Ammon's horn (tissue), 1 donor: Measurements from ENCODE around the gene C1QL1.
A peak's percentile ranks its signal among the peaks of the same experiment; 100 is the strongest.

ENCODE experiments used
- DNase-seq: peaks from one replicate; pipeline ENCODE4 v3.0.0-alpha.2; 2016; ENCODE audit warnings: low spot score

Gene C1QL1

DNA sequence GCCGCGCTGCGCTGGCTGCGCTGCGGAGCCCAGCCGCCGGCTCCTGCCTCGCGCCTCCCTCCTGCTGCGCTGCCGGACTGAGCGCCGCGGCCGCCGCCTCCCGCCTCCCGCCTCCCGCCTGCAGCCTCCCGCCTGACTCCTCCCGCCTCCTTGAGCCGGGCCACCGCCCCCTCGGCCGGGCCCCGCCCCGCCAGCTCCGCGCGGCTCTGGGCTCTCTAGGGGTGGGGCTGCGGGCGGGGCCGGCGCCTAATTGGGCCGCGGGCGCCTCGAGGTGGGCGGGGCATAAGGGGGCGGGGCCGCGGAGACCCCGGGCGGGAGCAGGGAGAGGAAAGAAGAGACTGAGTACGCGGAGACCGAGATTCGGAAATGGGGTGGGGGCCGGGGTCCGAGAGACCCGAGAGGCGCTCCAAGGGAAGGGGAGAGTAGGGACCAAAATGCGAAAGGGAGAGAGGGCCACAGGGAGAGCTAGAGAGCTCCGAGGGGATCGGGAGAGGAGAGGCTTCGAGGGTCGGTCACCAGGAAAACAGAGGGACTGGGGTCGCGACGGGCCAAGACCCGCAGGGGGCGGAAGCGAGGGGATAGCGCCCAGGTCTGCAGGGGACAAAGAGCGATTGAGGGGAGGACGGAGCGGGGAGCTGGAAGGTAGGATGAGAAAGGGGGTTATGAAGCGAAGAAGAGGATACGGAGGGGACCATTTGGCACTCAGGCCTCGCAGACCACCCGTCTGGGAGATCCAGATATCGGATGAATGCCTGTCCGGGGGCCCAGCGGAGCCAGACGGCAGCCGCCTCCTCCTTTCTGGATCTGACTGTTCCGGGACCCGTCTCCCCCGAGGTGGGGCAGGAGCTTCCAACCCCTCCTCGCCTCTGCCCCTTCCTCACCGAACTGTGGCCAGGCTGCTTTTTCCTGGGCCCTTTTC, at the start of gene C1QL1:
Gene C1QL1, minus strand, starts transcription at position 79 of the 919 bp plus-strand sequence. CDS start 255 bp downstream, outside the sequence.
- peak; percentile 88 for DNase-seq

DNA sequence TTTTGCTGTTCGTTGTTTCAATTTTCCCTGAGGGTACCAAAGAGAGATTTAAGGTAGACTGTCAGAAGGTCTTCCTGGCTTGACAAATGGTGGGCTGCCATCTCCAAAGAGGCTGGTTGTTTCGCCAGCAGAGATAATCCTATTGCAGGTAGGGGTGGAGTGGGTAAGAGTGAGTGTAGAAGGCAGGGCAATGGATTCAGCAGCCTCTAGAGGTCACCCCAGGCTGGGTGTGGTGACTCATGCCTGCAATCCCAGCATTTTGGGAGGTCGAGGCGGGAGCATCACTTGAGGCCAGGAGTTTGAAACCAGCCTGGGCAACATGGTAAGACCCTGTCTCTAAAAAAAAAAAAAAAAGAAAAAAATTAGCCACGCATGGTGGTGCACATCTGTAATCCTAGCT, 48.7 kb upstream of the C1QL1 start:
- DNase-seq, result no peak

DNA sequence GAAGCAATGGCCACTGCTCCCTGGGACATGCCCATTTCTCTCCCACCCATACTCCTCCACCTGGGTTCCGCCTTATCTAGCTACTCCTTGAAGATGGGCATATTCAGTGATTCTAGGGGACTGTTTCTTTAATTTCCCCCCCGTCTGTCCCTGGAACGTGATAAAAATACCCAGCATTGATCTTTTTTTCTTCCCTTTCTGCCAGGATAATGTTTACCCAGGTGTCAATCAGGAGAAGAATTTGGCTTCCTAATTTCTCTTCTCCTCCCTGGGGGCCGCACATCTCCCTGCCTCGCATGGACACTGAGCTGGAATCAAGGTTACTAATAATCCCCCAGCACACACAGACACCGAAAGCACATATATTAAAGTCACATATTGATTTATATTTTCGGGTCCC, 48.1 kb upstream of the C1QL1 start:
- no peak for DNase-seq

DNA sequence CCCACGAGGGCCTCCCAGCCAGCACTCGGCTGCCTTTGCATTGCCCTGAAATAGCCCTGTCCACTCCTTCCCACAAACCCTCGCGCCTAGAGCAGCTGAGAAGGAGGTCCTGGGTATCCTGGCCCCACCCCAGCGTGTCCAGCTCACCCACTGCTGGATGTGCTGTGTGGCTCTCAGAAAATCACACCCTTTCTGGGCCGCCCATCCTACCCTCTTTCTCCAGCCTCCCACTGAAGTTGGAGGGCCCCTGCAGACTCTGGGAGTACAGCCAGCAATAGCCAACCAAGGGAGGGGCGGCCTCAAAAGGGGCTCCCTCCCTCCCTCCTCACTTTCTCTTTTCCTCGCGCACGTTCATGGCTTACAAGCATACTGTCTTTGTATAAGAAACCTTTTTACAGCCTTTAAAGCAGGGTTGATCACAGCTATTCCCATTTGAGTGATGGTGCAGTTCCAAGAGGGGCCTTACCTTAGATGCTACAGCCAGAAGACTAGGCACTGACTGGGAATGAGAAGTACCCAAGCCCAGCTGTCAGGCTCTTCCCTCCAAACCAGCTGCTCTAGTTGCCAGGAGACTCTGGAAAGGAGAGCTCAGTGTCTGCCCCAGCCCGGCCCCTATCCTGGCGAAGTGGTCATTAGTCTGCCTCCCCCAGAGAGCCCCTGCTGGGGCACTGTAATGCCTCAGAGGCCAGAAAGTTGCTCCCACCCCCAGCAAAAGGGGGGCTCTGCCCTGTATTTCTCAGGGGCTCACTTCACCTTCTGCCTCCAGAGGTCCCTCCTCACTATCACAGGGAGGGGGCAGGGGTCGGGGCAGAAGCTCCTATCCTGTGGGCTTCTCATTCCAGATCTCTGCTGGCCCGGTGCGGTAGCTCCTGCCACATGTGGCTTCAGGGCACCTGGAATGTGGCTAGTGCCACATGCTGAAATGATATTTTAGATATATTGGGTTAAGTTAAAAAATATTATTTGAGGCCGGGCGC, 45.2 kb upstream of the C1QL1 start:
- peak; percentile 21 for DNase-seq

DNA sequence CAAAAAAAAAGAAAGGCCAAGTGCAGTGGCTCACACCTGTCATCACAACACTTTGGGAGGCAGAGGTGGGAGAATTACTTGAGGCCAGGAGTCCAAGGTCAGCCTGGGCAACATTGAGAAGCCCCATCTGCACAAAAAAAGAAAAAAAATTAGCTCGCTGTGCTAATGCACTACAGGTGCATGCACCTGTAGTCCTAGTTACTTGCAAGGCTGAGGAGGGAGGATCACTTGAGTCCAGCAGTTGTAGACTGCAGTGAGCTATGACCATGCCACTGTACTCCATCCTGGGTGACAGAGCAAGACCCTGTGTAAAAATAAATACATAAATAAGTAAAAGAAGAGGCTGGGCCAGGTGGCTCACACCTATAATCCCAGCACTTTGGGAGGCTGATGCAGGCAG, 43.7 kb upstream of the C1QL1 start:
- DNase-seq, result no peak

DNA sequence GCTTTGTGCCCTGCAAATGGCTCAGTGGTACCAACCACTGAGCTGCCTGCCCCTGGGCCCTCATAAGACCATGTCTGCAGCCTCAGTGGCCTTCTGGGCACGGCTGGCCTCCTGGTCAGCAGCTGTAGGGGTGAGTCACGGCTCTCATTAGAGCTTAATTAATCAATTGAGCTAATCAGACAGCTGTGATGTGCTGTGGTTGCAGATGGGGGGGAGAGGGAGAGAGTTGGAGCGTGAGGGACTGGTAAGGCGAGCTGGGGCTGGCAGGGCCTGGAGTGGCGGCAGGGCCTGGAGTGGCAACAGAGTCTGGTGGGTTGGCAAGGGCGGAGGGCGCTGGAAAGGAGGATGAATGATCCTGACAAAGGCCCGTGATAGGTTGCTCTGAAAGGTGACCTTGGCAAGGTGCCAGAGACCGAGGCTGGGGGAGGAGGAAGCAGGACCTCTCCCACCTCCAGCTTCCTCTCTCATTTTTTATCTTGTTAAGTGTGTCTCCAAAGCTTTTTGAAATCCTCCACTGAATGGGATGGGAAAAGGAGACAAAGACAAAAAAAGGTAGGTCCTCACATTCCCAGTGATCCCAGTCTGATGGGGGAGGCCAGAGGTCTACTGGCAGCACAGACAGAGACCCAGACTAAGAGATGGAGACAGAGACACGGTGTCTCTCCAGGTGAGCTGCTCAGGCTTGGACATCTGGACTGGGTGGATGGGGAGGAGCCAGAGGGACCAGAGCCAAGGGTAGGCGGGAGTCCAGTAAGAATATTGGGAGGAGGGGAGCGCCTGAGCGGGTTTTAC, 41.8 kb upstream of the C1QL1 start:
- DNase-seq, result no peak

DNA sequence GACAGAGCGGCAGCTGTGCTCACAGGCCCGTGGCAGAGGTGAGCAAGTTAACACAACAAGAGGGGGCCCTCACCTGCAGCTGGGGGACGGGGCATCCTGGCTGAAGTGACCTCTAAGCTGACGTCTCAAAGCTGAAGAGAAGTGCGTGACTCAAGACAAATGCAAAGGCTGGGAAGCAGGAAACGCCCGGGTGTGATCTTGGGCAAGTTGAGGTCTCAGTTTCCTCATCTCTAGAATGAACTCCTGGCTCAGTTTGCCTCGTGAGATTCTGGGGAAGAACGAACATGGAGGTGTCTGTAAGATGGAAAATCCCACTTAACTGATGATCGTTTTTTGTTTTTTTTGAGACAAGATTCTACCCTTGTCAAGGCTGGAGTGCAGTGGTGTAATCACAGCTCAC, 40.1 kb upstream of the C1QL1 start:
- no peak for DNase-seq

DNA sequence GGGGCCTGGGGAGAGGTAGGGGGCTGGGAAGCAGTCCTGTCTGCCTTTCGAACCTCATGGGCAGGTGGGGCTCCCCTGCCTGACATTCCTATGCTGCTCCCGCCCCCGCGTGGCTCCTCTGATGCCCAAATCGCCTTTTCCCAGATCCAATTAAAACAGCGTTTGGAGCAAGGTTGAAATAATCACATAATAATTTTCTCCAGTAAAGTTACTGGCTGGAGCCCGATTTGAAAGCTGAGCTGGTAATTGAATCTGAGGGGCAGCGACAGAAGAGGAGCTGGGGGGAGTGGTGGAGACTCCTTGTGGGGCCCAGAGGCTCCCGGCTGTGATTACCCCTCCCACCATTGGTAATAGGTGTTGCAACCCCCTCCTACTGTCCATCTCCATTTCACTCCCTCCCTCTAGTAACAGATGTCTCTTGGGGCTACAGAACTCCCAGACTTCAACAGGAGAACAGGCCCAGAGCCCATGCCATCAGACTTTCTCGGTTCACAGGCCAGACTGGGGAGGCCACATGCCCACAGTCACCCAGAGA, 38.9 kb upstream of the C1QL1 start:
- DNase-seq, result no peak

DNA sequence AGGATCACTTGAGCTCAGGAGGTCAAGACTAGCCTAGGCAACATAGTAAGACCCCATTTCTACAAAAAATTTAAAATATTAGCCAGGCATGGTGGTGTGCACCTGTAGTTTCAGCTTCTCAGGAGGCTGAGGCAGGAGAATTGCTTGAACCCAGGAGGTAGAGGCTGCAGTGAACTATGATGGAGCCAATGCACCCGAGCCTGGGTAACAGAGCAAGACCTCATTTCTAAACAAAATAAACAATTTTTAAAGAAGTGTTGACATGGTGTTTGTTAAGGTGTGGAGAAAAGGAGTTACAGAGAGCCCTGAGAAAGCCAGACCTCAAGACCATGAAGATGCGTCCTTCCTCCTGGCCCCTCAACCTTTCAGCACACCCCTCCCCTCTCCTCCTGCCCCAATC, 37.6 kb upstream of the C1QL1 start:
- DNase-seq, result no peak

DNA sequence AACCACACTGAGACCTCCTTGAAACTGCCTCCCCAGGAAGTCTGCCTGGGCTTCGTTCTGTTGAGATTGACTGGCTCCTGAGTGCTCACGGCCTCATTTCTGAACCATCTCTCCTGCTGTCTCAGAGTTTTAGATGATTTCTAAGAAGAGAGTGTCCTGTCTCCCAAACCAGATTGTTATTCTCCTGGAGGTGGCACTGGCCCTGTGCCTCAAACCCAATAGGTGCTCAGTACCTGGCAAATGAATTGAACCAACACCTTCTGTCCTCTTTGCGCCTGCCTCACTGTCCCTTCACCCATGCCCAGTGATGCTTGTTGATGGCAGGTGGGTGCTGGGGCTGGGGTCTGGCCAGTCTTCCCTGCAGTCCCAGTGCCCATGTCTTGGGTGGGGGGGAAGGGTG, 36.3 kb upstream of the C1QL1 start:
- no peak for DNase-seq

DNA sequence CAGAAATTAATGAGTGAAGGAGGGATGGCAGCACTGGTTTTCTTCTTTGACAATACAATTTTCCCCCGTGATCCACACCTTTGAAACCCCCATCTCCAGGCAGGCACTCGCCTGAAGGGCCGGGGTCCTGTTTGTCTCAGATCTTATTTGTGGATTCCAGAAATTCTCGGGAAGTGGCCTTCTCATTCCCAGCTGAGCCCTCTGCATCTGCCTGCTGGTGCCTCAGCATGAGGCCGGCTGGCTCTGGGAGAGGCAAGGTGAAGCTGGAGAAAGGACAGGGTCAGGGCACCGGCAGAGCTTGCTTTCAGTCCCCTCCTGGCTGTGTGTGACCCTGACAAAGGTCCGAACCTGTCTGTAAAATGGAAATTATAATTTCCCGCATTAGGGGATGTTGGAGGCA, 35.8 kb upstream of the C1QL1 start:
- no peak for DNase-seq

DNA sequence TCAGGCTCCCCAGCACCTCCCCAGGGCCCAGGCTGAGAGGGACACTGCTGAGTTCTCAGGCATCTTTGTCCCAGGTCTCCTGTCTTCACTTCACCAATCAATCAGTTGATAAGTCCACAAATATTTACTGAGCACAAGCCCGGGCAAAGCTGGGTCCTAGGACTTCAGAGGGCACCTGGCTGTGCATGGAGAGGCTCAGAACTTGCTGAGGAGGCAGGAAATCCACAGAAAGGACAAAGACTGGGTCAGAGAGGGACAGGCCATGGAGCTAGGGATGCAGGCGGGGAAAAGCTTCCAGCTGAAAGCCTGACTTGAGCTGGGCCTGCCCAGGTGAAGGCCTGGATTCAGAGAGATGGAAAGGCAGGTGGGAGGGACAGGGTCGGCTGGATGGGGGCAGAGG, 33.2 kb upstream of the C1QL1 start:
- DNase-seq, result no peak

DNA sequence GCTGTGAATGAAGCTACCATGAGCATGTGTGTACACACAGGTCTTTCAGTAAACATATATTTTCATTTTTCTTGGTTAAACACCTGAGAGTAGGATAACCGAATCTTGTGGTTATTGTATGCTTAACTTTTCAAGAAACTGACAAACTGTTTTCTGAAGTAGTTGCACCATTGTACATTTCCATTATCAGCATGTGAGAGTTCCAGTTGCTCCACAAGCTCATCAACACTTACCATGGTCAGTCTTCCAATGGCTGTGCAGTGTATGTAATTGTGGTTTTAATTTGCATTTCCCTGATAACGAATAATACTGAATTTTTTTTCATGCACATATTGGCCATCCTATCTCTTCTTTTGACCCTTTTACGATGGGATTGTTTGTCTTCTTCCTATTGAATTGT, 31.3 kb upstream of the C1QL1 start:
- DNase-seq, result no peak

DNA sequence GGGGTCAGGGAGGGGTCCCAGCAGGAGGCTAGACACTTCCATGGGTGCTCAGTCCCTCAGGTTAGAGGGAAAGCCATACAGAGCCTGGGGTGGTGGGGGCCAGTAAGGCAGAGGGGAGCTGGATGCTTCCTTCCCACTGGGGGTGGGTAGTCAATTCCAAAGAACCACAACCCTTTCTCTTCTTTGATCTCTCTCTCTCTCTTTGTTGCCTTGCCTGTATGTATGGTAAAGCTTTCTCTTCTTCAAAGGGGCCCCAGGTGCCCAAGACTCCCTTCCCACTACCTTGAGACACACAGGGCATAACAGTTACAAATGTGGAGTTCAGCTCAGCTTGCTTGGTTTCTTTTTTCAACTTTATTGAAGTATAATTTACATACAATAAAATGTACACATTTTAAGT, 30.5 kb upstream of the C1QL1 start:
- DNase-seq, result no peak

DNA sequence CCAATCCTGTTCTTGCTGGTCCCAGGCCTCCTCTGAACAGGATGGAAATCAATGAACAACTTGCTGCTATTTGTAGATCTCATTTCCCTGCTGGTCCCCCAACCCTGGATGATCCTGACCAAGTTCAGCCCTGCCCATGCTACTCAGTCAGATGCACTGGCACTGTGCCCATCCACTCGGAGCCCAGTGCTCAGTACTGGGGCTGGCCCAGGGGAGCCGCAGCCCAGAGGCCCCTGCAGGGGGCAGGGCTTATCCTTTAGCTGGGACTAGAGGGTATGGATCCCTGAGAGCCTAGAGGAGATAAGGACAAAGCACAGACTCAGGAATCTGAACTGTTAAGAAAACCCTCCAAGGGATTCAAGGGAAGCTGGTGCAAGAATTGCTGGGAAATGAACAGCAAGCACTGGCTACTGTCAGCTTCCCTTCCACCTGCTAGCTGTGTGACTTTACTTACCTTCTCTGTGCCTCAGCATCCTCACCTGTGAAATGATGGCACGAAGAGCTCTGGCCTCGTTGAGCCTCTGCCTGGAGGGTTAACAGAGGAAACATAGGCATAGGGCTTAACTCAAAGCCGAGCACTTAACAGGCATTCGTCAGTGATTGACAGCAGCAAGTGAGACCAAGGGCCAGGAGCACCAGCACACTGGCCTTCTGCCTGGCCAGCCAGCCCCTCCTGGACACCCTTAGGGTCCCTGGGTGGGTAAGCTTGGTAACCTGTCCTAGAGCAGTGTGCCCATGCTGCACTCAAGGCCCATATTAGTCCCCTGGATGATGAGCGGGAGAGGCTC, 29.8 kb upstream of the C1QL1 start:
- no peak for DNase-seq

DNA sequence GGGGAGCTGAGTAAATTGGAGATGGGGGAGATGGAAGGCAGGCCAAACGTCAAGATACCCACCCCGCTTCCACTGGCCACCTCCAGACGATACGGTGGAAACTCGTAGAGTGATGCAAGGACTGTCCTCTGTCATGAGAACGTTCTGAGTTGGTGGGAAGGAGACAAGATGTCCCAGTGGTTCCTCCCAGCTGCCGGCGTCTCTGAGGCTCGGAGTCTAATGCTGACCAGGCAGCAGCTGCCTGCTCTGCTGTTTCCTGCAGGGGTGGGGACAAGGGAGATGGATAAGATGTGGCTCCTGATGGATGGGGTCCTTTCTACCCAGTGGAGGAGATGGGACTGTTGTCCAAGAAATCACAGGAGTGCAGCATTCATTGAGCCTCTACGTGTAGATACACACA, 28.2 kb upstream of the C1QL1 start:
- DNase-seq, result no peak

DNA sequence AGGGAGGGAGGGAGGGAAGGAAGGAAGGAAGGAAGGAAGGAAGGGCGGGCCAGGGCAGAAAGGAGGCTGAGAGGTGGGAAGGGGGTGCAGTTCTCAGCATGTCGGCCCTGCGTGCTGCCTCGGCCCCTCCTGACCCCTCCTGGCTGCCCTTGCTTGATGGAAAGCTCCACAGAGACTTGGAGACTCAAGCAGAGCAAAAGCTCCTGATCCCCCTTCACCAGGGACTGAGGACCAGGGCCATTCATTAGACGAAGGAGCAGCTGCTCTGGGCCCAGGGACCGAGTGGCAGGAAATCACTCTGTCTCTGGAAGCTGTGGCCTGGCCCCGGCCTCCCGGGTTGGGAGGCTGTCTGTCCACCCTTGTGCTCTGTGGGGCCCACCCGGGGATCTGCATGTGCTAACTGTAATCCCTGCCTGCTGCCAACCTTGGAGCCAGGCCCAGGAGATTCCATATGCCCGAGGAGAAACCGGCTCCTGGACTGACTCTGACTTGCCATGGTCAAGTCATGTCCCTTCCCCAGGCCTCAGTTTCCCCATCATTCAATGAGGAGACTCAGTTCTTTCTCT, 27.4 kb upstream of the C1QL1 start:
- DNase-seq, result no peak

DNA sequence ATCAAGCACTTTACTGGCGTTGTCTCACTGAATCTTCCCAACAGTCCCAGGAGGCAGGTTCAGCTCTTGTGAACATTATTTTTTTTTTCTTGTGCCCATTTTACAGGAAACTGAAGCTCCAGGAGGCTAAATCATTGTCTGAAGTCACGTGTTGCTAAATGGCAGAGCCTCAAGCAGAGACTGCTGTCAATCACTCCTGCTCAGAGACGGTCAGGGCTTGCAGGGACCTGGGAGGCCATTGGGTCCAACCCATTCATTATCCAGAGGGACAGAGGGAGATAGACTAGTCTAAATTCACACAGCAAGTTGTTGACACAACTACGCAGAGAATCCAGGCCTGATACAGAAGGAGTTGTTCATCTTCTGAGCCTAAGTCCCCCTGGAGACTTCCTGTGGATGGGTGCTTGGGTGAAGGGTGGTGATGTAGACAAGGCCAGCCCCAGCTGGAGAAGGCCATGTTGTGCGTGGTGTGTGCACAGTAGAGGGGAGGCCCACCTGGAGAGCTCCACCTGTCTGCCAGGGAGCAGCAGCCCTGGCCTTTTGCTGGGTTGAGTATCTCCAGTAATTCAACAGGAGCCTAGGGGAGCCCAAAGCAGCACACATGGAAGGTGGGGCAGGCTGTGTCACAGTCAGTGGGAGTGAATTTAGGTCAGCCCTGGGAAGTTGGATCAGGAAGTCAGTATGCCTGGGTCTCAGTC, 24.3 kb upstream of the C1QL1 start:
- no peak for DNase-seq

DNA sequence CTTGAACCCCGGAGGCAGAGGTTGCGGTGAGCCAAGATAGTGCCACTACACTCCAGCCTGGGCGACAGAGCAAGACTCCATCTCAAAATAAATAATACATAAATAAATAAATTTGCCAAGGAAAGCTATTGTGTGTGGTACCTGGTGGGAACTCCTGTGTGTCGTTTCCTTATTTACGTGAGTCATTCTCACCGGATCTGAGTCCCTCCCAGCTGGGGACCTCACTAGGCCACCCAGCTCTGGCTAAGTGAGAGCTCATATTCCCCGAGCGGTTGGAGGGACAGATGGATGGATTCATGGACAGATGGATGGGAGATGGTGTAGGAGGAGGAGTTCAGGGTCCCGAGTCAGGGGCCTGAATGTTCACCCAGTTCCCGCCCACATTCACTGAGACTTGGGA, 22.9 kb upstream of the C1QL1 start:
- DNase-seq, result no peak

DNA sequence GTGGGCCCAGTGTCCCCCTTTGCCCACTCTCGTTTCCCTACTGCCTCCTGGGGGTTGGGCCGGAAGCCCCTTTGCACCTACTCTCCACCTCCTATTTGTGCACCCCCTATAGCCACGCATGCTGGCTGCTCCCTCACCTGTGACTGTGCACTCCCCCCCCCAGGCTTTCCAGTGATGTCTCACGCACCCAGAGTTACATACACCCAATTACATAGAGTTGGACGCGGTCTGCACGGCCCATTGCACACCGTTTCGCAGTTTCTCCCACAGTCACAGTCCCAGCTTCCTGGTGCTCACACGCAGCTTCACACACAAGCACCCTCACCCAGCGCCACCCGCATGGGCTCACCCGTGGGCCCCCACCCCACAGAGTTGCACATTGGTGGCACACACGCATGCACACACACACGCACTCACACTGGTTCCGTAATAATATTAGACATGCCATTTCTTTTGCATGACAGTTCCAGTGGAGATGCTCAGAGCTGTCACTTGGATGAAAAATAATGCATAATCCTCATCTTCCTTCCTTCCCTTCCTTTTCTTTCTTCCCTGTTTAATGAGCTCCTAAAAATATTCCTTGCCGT, 21.5 kb upstream of the C1QL1 start:
- DNase-seq, result no peak
